Ishikawa (cell line): Measurements from ENCODE around the gene PLPPR1.

Source experiments
- CREB1 ChIP-seq: IDR thresholded peaks from 2 replicates; pipeline ENCODE4 v1.6.1; 2012; ENCODE audit warnings: low read depth
- EGR1 ChIP-seq: IDR thresholded peaks from 2 replicates; pipeline ENCODE4 v1.6.1; 2012
- EP300 ChIP-seq: IDR thresholded peaks from 2 replicates; pipeline ENCODE4 v1.6.1; 2012; ENCODE audit warnings: borderline replicate concordance
- MAX ChIP-seq: IDR thresholded peaks from 2 replicates; pipeline ENCODE4 v1.6.1; 2012
- NFIC ChIP-seq: IDR thresholded peaks from 2 replicates; pipeline ENCODE4 v1.6.1; 2012
- REST ChIP-seq: IDR thresholded peaks from 2 replicates; pipeline ENCODE4 v1.6.1; 2012; ENCODE audit warnings: low read depth, mild to moderate bottlenecking
- TEAD4 ChIP-seq: IDR thresholded peaks from 2 replicates; pipeline ENCODE4 v1.6.1; 2012
- USF1 ChIP-seq: IDR thresholded peaks from 2 replicates; pipeline ENCODE4 v1.6.1; 2012

DNA sequence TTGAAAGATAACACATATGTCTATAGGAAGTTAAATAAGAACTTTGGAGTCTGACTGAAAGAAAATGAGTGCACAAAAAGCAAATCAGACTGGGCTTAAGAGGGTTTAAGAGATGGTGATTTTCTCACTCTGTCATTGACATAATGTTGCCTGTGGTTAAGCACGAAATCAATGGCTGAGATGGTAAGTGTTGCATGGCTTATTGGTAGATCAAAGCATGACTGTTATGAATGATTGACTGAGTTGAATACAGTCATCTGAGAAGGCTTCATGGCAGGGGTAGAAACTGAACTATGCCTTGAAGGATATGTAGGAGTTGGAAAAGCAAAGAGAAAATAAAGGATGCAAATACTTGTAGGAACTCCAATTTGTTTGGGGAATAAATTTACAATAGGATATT lies 136.6 kb downstream of the PLPPR1 start:
- TF ChIP-seq EGR1 (no peak), REST (no peak), USF1 (no peak), CREB1 (no peak), EP300 (no peak), NFIC (no peak), MAX (no peak), TEAD4 (no peak)
